Breast epithelium (tissue), 3 donors: Measurements from ENCODE around the gene PRR20G.

Experiments used
- CTCF ChIP-seq, 3 donors: fragments of 450-650 bp; IDR thresholded peaks; one replicate each; pipeline ENCODE4 v1.5.1; 2016 to 2017; ENCODE audit warnings: antibody characterized with exemption in 3 of 3, mild to moderate bottlenecking in 3 of 3, moderate library complexity in 3 of 3
- POLR2AphosphoS5 ChIP-seq, 3 donors: sonication (generic); formaldehyde crosslinking; IDR thresholded peaks; one replicate each; pipeline ENCODE4 v1.6.1; 2017; ENCODE audit warnings: antibody characterized with exemption in 3 of 3

GRCh38 chr3:127250032-127250431, 37.8 kb downstream of the PRR20G start:
- no peak for TF ChIP-seq CTCF (IDR thresholded peaks at IDR 0.05)
- no peak for TF ChIP-seq POLR2AphosphoS5 (IDR thresholded peaks at IDR 0.05)
